H1 (cell line): Measurements from ENCODE around the gene SLC45A1. TPM values are rescaled to one million over a fixed set of nuclear protein-coding genes. Genes with fewer than 3 reads are reported as not detected.

Experiments used
- CTCF ChIA-PET: fragments of 300-600 bp; sonication (Branson Sonifier 250); formaldehyde crosslinking; loops from one replicate; lab custom pipeline; 2021; ENCODE audit not compliant: partially characterized antibody; lab: Charles Lee
- POLR2A ChIA-PET: fragments of 300-600 bp; sonication (Branson Sonifier 250); formaldehyde crosslinking; loops from one replicate; lab custom pipeline; 2021; ENCODE audit warnings: inconsistent platforms; ENCODE audit not compliant: partially characterized antibody; lab: Charles Lee
- DNase-seq, 2 experiments: peaks; one replicate each; pipeline versions ENCODE4 v3.0.0 to v3.0.0-alpha.2; 2010 to 2022; ENCODE audit warnings: low spot score in 2 of 2, low read depth in 1 of 2, mixed read lengths in 1 of 2
- FAIRE-seq: peaks from 2 replicates; lab custom pipeline; 2011; peaks lifted over from hg19 to GRCh38; lab: Jason Lieb, UNC
- H2AFZ ChIP-seq: 2 replicates; pipeline ENCODE4 v1.8.1; 2012; ENCODE audit warnings: low read length, inconsistent platforms
- H2AK5ac ChIP-seq: 2 replicates; pipeline ENCODE4 v1.6.1; 2013; ENCODE audit warnings: low read depth, low read length
- H2BK120ac ChIP-seq: replicated peaks from 2 replicates; pipeline ENCODE3; 2013; ENCODE audit warnings: low read depth, low read length, inconsistent platforms
- H2BK12ac ChIP-seq: 2 replicates; pipeline ENCODE4 v1.6.1; 2013; ENCODE audit warnings: low read depth, low read length
- H2BK15ac ChIP-seq: 2 replicates; pipeline ENCODE4 v1.6.1; 2013; ENCODE audit warnings: low read length
- H2BK20ac ChIP-seq: 2 replicates; pipeline ENCODE4 v1.6.1; 2013; ENCODE audit warnings: low read length
- H2BK5ac ChIP-seq: 2 replicates; pipeline ENCODE4 v1.6.1; 2013; ENCODE audit warnings: low read depth, low read length
- H3K14ac ChIP-seq: 2 replicates; pipeline ENCODE4 v1.6.1; 2013; ENCODE audit warnings: inconsistent platforms; ENCODE audit not compliant: insufficient read length
- H3K18ac ChIP-seq: 2 replicates; pipeline ENCODE4 v1.6.1; 2013; ENCODE audit warnings: low read length; ENCODE audit errors: extremely low read depth
- H3K23ac ChIP-seq: 2 replicates; pipeline ENCODE4 v1.6.1; 2013; ENCODE audit warnings: inconsistent platforms; ENCODE audit not compliant: insufficient read length
- H3K23me2 ChIP-seq: 2 replicates; pipeline ENCODE4 v1.6.1; 2013; ENCODE audit warnings: low read depth, low read length
- H3K27ac ChIP-seq: 2 replicates; pipeline ENCODE4 v1.6.1; 2011; ENCODE audit warnings: low read depth, low read length, inconsistent platforms
- H3K27me3 ChIP-seq, 4 experiments: replicated peaks in 1 of 4; 1 replicate in 1 of 4; 2 replicates in 3 of 4; pipeline versions ENCODE4 v1.6.1 to v1.8.1; 2011 to 2013; ENCODE audit warnings: low read length in 3 of 4, mild to moderate bottlenecking in 3 of 4, inconsistent platforms in 2 of 4, mixed read lengths in 2 of 4, moderate library complexity in 1 of 4; ENCODE audit not compliant: control insufficient read depth in 3 of 4, insufficient read depth in 3 of 4; ENCODE audit errors: extremely low read depth in 1 of 4
- H3K36me3 ChIP-seq, 4 experiments: 2 replicates each; pipeline versions ENCODE4 v1.6.1 to v1.8.1; 2011 to 2013; ENCODE audit warnings: mild to moderate bottlenecking in 4 of 4, low read length in 3 of 4, moderate library complexity in 2 of 4, control low read depth in 1 of 4, inconsistent platforms in 1 of 4; ENCODE audit not compliant: insufficient read depth in 4 of 4, control insufficient read depth in 2 of 4
- H3K4ac ChIP-seq: replicated peaks from 2 replicates; pipeline ENCODE3; 2013; ENCODE audit warnings: low read length, low read depth, mixed read lengths, inconsistent platforms; ENCODE audit not compliant: insufficient read length
- H3K4me1 ChIP-seq, 4 experiments: replicated peaks in 1 of 4; 1 replicate in 1 of 4; 2 replicates in 3 of 4; pipeline versions ENCODE4 v1.6.1 to v1.8.1; 2011 to 2013; ENCODE audit warnings: low read length in 3 of 4, inconsistent platforms in 2 of 4, mixed read lengths in 1 of 4; ENCODE audit not compliant: insufficient read depth in 4 of 4, control insufficient read depth in 3 of 4
- H3K4me2 ChIP-seq, 2 experiments: 2 replicates each; pipeline versions ENCODE4 v1.6.1 to v1.8.1; 2011 to 2013; ENCODE audit warnings: low read depth in 2 of 2, low read length in 2 of 2, control low read depth in 1 of 2, inconsistent platforms in 1 of 2, mild to moderate bottlenecking in 1 of 2; ENCODE audit not compliant: insufficient read depth in 1 of 2
- H3K4me3 ChIP-seq, 4 experiments: fragments of 200-600, 300-600 bp in 1 of 4; sonication (generic), shearing (Covaris generic), sonication (Bioruptor Twin) in 1 of 4; 2 replicates each; pipeline versions ENCODE4 v1.5.1 to v1.8.1; 2011 to 2016; ENCODE audit warnings: low read length in 4 of 4, low read depth in 3 of 4, control low read depth in 2 of 4, inconsistent platforms in 2 of 4, mild to moderate bottlenecking in 2 of 4, mixed read lengths in 1 of 4, moderate library complexity in 1 of 4; ENCODE audit not compliant: insufficient read depth in 2 of 4; ENCODE audit errors: extremely low read depth in 1 of 4
- H3K56ac ChIP-seq: replicated peaks from 2 replicates; pipeline ENCODE3; 2013; ENCODE audit warnings: low read depth, mild to moderate bottlenecking, mixed read lengths, low read length, inconsistent platforms; ENCODE audit not compliant: insufficient read length
- H3K79me1 ChIP-seq: 2 replicates; pipeline ENCODE4 v1.6.1; 2013; ENCODE audit warnings: low read depth, low read length, control low read depth
- H3K79me2 ChIP-seq, 2 experiments: 2 replicates each; pipeline versions ENCODE4 v1.6.1 to v1.8.1; 2012 to 2013; ENCODE audit warnings: low read length in 2 of 2, mild to moderate bottlenecking in 2 of 2, inconsistent platforms in 1 of 2; ENCODE audit not compliant: insufficient read depth in 2 of 2, control insufficient read depth in 1 of 2
- H3K9ac ChIP-seq, 4 experiments: replicated peaks in 1 of 4; 1 replicate in 1 of 4; 2 replicates in 3 of 4; pipeline versions ENCODE4 v1.6.1 to v1.8.1; 2011 to 2013; ENCODE audit warnings: low read depth in 3 of 4, low read length in 3 of 4, control low read depth in 2 of 4, mild to moderate bottlenecking in 2 of 4, moderate library complexity in 2 of 4, inconsistent platforms in 1 of 4; ENCODE audit errors: extremely low read depth in 1 of 4
- H3K9me3 ChIP-seq, 2 experiments: 2 replicates each; pipeline versions ENCODE4 v1.6.1 to v1.8.1; 2012 to 2013; ENCODE audit warnings: mild to moderate bottlenecking in 2 of 2, moderate library complexity in 2 of 2, control low read depth in 1 of 2, inconsistent platforms in 1 of 2, low read depth in 1 of 2, low read length in 1 of 2, mixed read lengths in 1 of 2; ENCODE audit not compliant: insufficient read depth in 2 of 2
- H4K20me1 ChIP-seq, 2 experiments: replicated peaks in 1 of 2; 2 replicates each; pipeline versions ENCODE3 to v1.8.1; 2011 to 2013; ENCODE audit warnings: inconsistent platforms in 2 of 2, low read length in 2 of 2, mild to moderate bottlenecking in 1 of 2; ENCODE audit not compliant: insufficient read depth in 2 of 2, control insufficient read depth in 1 of 2
- H4K5ac ChIP-seq: 2 replicates; pipeline ENCODE4 v1.6.1; 2013; ENCODE audit warnings: low read length, low read depth, mixed read lengths, inconsistent platforms; ENCODE audit not compliant: insufficient read length
- H4K8ac ChIP-seq: 2 replicates; pipeline ENCODE4 v1.8.0; 2013; ENCODE audit warnings: mild to moderate bottlenecking, moderate library complexity, low read length, inconsistent platforms; ENCODE audit not compliant: insufficient read depth; ENCODE audit errors: extremely low read depth
- H4K91ac ChIP-seq: replicated peaks from 2 replicates; pipeline ENCODE3; 2013; ENCODE audit warnings: low read length, mixed read lengths, inconsistent platforms; ENCODE audit not compliant: insufficient read length
- TEAD4 ChIP-seq: IDR thresholded peaks from 2 replicates; pipeline ENCODE4 v1.6.1; 2012; ENCODE audit warnings: low read depth, low read length, inconsistent platforms, mixed read lengths
- WGBS, 2 experiments: shearing (Covaris generic) in 1 of 2; methylation state at CpG; one replicate each; pipeline versions ENCODE4 v1.1.6 to v1.1.7; 2013 to 2015; ENCODE audit warnings: low lambda C conversion rate in 2 of 2, mixed read lengths in 2 of 2, inconsistent platforms in 1 of 2, low coverage in 1 of 2, missing lambda C conversion rate in 1 of 2; ENCODE audit not compliant: insufficient replicate concordance in 2 of 2, insufficient coverage in 1 of 2, insufficient read length in 1 of 2; ENCODE audit errors: extremely low coverage in 1 of 2, missing lambda C conversion rate in 1 of 2; 5-methylcytosine and 5-hydroxymethylcytosine counted together
- polyA plus RNA-seq, 7 experiments: library from polyadenylated mRNA; depleted of rRNA in 3 of 7; stranded (reverse) in 5 of 7; unstranded in 2 of 7; fragments of >200 nt in 5 of 7; fragments of 200-250 nt in 2 of 7; gene quantifications; 1 replicate in 5 of 7; 2 replicates in 1 of 7; 4 replicates in 1 of 7; pipeline versions ENCODE4 v1.2.1 to v1.2.3, GENCODE V29; 2011 to 2013; ENCODE audit warnings: missing spikeins in 2 of 7, mixed read lengths in 2 of 7
- total RNA-seq: library from RNA; stranded (reverse); fragmentation: NEBNext Ultra II Directional; extraction: Animal tissue kit (Norgen Biotek cat#: 25700); gene quantifications from 2 replicates; pipeline ENCODE4 v1.2.1, GENCODE V29; 2021

Gene SLC45A1
- total and polyA plus RNA-seq, 2 of the 8 experiments (the other 6 are each of a cell fraction or from before 2014, with no cell fraction given), result 1.0 to 1.7 TPM

GRCh38 chr1:8377271-8377981 lies 59.5 kb downstream of the SLC45A1 start:
- Histone ChIP-seq H2BK20ac (no peak overlapping the region), H3K56ac (no peak overlapping the region), H4K20me1 (peaks cover 11 to 28% of the 10 kb centered on the region in 2 experiments), H3K4me1 (peaks cover 12 to 34% (median 25%) of the 10 kb centered on the region in 4 experiments), H4K8ac (no peak overlapping the region), H3K4me3 (no peak overlapping the region), H3K9me3 (no peaks in the 10 kb centered on the region), H3K27me3 (no peaks in the 10 kb centered on the region), H3K36me3 (no peaks in the 10 kb centered on the region), H3K79me1 (peaks cover 25% of the 10 kb centered on the region), H2AFZ (no peak overlapping the region), H3K27ac (no peak overlapping the region), H2BK5ac (no peak overlapping the region), H2BK120ac (no peak overlapping the region), H4K5ac (no peak overlapping the region), H3K4ac (no peak overlapping the region), H2BK15ac (no peak overlapping the region), H2AK5ac (no peak overlapping the region), H2BK12ac (no peak overlapping the region), H3K9ac (no peak overlapping the region), H4K91ac (no peak overlapping the region), H3K18ac (no peak overlapping the region), H3K23ac (no peak overlapping the region), H3K23me2 (no peaks in the 10 kb centered on the region), H3K14ac (no peak overlapping the region), H3K4me2 (no peak overlapping the region), H3K79me2 (peaks cover 0 to 71% of the 10 kb centered on the region in 2 experiments; a peak in 3 of 4 replicates)
- ChIA-PET POLR2A (interaction anchor here (1.5 kb wide), 1 partner anchor 15 kb away, joined by 4 read pairs; no protein-coding TSS in a partner anchor), CTCF (interaction anchor here (1.0 to 2.1 kb wide), 3 partner anchors 16 to 30 kb away, joined by 3 to 7 read pairs (median 3); no protein-coding TSS in a partner anchor)
- FAIRE-seq, result no peak
- DNase-seq, result no peak
- 90% methylated on average over 17 of the region's 17 CpGs; no CpG with 5 or more reads in 1 of the 2 experiments for WGBS, 2 experiments
- no peak for TF ChIP-seq TEAD4
